Stimulated activated CD4-positive, alpha-beta T cell treated with anti-CD3 and anti-CD28 coated beads, TNF-alpha, amount 100 ng/mL, for 24 hours (primary cell): ENCODE results near the gene JADE1.

Experiments
- DNase-seq, 3 experiments: peaks; one replicate each; pipeline ENCODE4 v3.0.0-alpha.2; 2020; ENCODE audit warnings: low read depth in 3 of 3

JADE1 gene

GRCh38 chr4:128841402-128841801 is 31.9 kb downstream of the JADE1 start:
- DNase-seq: no peak

DNA sequence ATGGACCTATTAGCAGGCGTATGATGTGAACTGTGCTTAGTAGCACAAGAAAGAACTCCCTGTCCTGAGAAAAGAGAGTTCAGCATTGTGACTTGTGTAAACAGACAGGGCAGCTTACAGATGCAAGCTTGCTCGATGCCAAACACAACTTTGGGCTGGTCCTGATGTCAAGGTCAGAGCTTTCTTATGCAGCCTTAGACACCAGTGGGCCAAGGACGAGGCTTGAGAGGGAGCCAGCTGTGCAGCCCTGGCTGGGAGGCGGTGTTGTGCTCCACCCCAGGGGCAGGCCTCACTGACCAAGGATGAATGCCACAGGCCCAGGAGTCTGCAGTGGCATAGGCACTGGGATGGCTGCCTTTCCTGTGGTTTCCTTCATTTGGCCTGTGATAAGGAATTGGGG is 35.4 kb downstream of the JADE1 start:
- DNase-seq: no peak

DNA sequence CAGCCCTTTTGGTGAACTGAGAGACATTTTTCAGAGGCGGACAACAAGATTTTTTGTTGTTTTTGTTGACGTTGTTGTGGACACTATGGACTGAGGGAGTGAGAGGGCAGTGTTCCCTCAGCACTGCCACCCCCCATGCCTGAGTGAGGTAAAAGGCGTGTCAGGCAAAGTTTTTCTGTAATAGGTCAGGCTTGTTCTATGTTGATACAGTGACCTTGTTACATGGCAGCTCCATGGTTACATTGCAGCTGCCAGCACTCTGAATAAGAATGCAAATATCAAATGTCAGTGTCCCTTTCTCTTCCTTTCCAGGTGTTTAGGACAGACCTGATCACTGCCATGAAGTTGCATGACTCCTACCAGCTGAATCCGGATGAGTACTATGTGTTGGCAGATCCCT is 36.6 kb downstream of the JADE1 start:
- DNase-seq: no peak

GRCh38 chr4:128847082-128847724 is 37.7 kb downstream of the JADE1 start:
- DNase-seq: no peak

DNA sequence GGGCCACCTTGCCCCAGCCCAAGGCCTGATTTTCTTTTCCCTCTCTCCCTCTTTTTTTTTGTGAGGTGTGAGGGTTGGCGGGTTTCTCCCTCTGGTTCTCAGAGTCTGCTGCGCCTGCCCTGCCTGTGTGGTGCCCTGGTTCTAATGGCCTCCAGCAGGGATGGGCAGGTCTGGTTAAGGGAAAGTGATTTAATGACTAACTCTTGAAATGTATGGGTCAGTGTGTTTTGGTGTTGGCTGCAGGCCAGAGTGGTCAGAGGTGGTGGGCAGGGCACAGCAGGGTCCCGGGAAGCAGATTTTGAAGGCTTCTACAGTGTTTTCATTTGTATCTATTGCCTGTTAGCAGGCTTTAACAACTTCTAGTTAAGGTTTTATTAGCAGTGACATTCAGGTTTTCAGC is 39.0 kb downstream of the JADE1 start:
- no peak for DNase-seq

DNA sequence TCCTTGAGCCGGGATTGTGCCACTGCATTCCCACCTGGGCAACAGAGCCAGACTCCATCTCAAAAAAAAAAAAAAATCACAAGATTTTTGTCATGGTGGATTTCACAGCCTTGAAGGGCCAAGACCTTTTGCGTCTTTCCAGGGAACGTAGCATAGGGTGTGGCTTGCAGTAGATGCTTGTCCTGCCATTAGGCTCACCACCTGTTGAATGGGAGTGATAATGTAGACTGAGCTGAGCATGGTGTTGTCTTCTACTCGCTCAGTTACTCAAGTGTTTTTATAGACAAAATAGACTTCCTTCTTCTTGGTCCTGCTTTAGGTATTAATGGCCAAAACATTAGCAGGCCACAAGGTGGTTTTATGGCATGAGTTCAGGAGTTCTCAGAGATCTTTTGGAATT is 40.8 kb downstream of the JADE1 start:
- no peak for DNase-seq

GRCh38 chr4:128853741-128854140 is 44.2 kb downstream of the JADE1 start:
- no peak for DNase-seq

DNA sequence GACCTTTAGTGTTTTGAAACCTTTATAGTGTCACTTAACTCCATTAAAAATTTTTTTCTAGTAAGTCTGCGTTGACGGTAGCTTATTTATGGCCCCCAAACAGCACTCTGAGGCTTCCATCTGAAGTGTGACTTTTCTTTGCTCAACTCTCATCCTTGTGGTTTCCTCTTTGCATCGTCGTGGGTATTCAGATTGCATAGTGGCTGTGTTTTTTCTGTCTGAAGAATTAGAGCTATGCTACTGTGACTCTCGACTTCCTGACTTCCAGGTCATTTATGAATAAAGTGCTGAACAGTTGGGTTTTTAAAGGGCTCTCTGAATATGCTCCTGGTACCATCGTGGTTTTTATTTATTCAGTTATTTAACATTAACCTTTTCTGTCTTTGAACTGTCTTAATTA is 44.9 kb downstream of the JADE1 start:
- no peak for DNase-seq

GRCh38 chr4:128855621-128856020 is 46.1 kb downstream of the JADE1 start:
- no peak for DNase-seq

- DNase-seq: no peak
Measured at GRCh38 chr4:128856246-128856645, 46.7 kb downstream of the JADE1 start.

DNA sequence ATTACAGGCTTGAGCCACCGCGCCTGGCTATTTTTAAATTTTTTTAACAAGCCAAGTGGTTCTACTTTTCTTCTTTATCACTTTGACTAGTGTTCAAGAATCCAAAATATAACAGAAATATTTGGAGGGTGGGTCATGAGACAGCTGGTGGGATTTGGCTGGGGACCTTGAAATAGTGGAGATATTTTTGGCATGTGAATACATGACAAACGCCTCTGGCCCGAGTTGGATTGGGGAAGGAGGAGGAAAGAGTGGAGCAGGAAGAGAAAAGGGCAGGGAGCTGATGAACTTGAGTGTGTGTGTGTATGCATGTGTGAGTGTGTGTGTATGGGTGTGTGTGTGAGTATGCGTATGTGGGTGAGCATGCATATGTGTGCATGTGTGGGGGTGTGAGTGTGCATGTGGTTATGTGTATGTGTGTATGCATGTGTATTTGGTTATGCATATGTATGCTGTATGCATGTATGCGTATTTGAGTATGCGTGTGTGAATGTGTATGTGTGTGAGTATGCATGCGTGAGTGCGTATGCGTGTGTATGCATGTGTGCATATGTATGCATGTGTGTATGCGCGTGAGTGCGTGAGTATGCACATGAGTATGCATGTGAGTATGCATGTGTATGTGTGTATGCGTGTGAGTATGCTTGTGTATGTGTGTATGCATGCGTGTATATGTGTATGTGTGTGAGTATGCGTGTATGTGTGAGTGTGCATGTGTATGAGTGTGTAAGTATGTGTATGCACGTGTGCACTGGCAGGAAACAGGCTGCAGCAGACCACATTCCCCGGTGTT is 49.6 kb downstream of the JADE1 start:
- no peak for DNase-seq

- no peak for DNase-seq
Measured at GRCh38 chr4:128859887-128860677, 50.6 kb downstream of the JADE1 start.

- no peak for DNase-seq
Measured at GRCh38 chr4:128861856-128862518, 52.5 kb downstream of the JADE1 start.

- peak; percentile 23 to 46 (median 25) for DNase-seq
Measured at GRCh38 chr4:128862608-128863311, 53.3 kb downstream of the JADE1 start.

- peak; percentile 42 to 46 (median 44) for DNase-seq
Measured at GRCh38 chr4:128863312-128864075, 54.0 kb downstream of the JADE1 start.

- DNase-seq: no peak
Measured at GRCh38 chr4:128865132-128865531, 55.6 kb downstream of the JADE1 start.

DNA sequence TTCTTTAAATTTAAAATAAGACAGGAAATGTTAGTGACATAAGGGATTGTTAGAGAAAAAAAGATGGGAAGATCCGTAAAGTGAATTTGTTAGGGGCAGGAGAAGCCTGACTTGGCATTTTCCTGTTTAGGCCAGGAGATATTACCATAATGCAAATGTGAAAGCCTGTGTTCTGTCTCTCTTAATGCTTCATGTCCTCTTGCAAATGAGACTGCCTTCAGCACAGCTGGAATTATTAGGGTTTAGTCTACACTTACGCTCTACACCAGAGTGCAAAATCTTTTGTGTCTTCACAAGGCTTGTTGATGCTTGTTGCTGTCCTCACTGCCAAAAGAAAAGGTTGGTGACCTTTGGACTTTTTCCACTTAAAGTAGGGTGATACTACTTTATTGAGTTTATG is 56.8 kb downstream of the JADE1 start:
- DNase-seq: no peak

- no peak for DNase-seq
Measured at GRCh38 chr4:128866691-128867090, 57.2 kb downstream of the JADE1 start.

DNA sequence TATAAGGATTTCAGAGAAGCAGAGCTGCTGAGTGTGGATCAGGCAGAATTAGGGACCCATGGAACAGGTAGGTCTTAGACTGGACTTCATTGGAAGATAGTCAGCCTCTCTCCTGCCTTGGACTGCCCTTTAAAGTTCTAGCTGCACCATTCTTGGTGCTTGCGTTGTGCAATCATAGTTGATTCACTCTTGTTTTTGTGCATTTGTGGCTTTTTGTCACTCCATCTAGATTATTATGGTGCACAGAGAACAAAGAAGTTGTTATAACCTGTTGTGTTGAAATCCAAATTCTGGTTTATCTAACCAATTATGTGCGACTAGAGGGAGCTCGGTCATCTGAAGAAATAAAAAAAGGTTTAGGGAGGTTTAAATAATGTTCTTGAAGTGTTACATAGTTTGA is 59.3 kb downstream of the JADE1 start:
- no peak for DNase-seq

- DNase-seq: no peak
Measured at GRCh38 chr4:128869776-128870509, 60.4 kb downstream of the JADE1 start.
